Measurements from ENCODE around the gene CNTN4.

GRCh38 chr3:2390926-2391532 is 292.4 kb downstream of the CNTN4 start:
- TF ChIP-seq, protein P1, sequence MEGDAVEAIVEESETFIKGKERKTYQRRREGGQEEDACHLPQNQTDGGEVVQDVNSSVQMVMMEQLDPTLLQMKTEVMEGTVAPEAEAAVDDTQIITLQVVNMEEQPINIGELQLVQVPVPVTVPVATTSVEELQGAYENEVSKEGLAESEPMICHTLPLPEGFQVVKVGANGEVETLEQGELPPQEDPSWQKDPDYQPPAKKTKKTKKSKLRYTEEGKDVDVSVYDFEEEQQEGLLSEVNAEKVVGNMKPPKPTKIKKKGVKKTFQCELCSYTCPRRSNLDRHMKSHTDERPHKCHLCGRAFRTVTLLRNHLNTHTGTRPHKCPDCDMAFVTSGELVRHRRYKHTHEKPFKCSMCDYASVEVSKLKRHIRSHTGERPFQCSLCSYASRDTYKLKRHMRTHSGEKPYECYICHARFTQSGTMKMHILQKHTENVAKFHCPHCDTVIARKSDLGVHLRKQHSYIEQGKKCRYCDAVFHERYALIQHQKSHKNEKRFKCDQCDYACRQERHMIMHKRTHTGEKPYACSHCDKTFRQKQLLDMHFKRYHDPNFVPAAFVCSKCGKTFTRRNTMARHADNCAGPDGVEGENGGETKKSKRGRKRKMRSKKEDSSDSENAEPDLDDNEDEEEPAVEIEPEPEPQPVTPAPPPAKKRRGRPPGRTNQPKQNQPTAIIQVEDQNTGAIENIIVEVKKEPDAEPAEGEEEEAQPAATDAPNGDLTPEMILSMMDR (IDR thresholded peaks at IDR 0.05): no peak
- no peak for TF ChIP-seq POLR2A (IDR thresholded peaks at IDR 0.05)
- TF ChIP-seq POLR2AphosphoS5 (IDR thresholded peaks at IDR 0.05): no peak

Measured in breast epithelium (tissue), 3 donors.